SK-N-SH treated with all-trans-retinoic acid at 6 μM for 48 hours (cell line): ENCODE data around the gene GARIN5A.

Experiments
- CSDC2 ChIP-seq: fragments of 250-450 bp; sonication (Bioruptor Pico); IDR thresholded peaks from 2 replicates; pipeline ENCODE4 v1.5.0; 2020; ENCODE audit warnings: mild to moderate bottlenecking, moderate library complexity
- GLIS3 ChIP-seq: fragments of 250-450 bp; sonication (Bioruptor Pico); IDR thresholded peaks from 2 replicates; pipeline ENCODE4 v1.5.0; 2020; ENCODE audit warnings: mild to moderate bottlenecking, moderate library complexity
- PPARA ChIP-seq: fragments of 250-450 bp; sonication (Bioruptor Pico); IDR thresholded peaks from 2 replicates; pipeline ENCODE4 v1.5.0; 2020; ENCODE audit warnings: mild to moderate bottlenecking, borderline replicate concordance
- ZNF565 ChIP-seq: fragments of 450-650 bp; formaldehyde crosslinking; conservative IDR thresholded peaks from 2 replicates; pipeline ENCODE4 v1.5.0; 2020; ENCODE audit warnings: low read depth, mild to moderate bottlenecking, moderate library complexity
- ZNF70 ChIP-seq: fragments of 450-650 bp; formaldehyde crosslinking; IDR thresholded peaks from 2 replicates; pipeline ENCODE4 v1.5.0; 2020; ENCODE audit warnings: mild to moderate bottlenecking, moderate library complexity
- TF ChIP-seq, protein P1 (sequence below): fragments of 250-450 bp; sonication (Bioruptor Pico); IDR thresholded peaks from 2 replicates; pipeline ENCODE4 v1.8.0; 2020; ENCODE audit warnings: mild to moderate bottlenecking, moderate library complexity, borderline replicate concordance

DNA sequence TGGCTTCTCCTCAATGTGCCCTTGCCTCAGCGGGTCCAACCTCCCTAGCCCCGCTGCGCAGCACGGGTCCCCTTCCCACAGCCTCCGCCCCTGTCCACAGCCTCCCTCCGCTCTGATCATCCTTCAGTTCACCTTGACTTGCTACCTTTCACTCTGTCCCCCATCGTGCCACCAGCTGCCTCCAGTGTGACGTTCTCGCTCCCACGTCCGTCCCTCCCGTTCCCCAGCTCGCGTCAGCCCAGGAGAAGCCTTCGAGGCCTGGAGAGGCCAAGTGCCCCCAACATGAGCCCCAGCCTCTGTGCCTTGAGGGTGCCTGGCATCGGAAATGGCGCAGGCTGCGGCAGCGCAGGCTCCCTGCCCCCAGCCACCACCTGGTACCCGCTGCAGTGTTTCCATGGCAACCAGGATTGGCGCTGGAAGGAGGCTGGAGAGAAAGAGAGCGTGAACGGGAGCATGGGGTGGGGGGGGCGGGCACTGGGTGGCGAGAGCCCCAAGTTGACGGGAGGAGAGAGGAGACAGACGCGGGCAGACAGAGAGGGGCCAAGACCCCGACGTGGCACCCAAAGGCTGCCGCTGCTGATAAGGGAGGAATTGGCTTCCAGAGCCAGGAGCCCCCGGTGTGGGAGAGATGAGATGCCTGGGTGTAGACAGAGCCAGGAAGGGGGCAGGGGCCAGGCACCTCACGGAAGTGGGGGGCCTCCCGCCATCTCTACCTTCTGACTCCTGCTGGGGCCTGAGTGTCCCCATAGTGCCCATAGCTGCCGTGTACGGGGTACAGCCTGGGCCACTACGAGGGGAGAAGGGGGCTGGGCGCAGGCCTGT is 37.9 kb upstream of the GARIN5A start:
- TF ChIP-seq, protein P1, sequence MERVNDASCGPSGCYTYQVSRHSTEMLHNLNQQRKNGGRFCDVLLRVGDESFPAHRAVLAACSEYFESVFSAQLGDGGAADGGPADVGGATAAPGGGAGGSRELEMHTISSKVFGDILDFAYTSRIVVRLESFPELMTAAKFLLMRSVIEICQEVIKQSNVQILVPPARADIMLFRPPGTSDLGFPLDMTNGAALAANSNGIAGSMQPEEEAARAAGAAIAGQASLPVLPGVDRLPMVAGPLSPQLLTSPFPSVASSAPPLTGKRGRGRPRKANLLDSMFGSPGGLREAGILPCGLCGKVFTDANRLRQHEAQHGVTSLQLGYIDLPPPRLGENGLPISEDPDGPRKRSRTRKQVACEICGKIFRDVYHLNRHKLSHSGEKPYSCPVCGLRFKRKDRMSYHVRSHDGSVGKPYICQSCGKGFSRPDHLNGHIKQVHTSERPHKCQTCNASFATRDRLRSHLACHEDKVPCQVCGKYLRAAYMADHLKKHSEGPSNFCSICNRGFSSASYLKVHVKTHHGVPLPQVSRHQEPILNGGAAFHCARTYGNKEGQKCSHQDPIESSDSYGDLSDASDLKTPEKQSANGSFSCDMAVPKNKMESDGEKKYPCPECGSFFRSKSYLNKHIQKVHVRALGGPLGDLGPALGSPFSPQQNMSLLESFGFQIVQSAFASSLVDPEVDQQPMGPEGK (CRISPR knock-in tag) = no peak
- TF ChIP-seq PPARA (CRISPR knock-in tag) = no peak
- TF ChIP-seq GLIS3 = no peak
- no peak; the same call in 1 of the 2 replicates for TF ChIP-seq ZNF70 (CRISPR knock-in tag)
- no peak for TF ChIP-seq ZNF565
- TF ChIP-seq CSDC2 (CRISPR knock-in tag) = no peak
